ENCODE results near the gene PTPN3. TPM values are rescaled to one million over a fixed set of nuclear protein-coding genes. Genes with fewer than 3 reads are reported as not detected.
"Not testable (repeated sequence)": the region's sequence is repeated elsewhere in the genome, so short reads cannot be mapped to it uniquely, and the experiment has no call there.

PTPN3 gene, protein sequence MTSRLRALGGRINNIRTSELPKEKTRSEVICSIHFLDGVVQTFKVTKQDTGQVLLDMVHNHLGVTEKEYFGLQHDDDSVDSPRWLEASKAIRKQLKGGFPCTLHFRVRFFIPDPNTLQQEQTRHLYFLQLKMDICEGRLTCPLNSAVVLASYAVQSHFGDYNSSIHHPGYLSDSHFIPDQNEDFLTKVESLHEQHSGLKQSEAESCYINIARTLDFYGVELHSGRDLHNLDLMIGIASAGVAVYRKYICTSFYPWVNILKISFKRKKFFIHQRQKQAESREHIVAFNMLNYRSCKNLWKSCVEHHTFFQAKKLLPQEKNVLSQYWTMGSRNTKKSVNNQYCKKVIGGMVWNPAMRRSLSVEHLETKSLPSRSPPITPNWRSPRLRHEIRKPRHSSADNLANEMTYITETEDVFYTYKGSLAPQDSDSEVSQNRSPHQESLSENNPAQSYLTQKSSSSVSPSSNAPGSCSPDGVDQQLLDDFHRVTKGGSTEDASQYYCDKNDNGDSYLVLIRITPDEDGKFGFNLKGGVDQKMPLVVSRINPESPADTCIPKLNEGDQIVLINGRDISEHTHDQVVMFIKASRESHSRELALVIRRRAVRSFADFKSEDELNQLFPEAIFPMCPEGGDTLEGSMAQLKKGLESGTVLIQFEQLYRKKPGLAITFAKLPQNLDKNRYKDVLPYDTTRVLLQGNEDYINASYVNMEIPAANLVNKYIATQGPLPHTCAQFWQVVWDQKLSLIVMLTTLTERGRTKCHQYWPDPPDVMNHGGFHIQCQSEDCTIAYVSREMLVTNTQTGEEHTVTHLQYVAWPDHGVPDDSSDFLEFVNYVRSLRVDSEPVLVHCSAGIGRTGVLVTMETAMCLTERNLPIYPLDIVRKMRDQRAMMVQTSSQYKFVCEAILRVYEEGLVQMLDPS
- 9.8 and 11.3 TPM in 2 replicates for total RNA-seq (2014; rRNA removed; shearing (Covaris generic))

DNA sequence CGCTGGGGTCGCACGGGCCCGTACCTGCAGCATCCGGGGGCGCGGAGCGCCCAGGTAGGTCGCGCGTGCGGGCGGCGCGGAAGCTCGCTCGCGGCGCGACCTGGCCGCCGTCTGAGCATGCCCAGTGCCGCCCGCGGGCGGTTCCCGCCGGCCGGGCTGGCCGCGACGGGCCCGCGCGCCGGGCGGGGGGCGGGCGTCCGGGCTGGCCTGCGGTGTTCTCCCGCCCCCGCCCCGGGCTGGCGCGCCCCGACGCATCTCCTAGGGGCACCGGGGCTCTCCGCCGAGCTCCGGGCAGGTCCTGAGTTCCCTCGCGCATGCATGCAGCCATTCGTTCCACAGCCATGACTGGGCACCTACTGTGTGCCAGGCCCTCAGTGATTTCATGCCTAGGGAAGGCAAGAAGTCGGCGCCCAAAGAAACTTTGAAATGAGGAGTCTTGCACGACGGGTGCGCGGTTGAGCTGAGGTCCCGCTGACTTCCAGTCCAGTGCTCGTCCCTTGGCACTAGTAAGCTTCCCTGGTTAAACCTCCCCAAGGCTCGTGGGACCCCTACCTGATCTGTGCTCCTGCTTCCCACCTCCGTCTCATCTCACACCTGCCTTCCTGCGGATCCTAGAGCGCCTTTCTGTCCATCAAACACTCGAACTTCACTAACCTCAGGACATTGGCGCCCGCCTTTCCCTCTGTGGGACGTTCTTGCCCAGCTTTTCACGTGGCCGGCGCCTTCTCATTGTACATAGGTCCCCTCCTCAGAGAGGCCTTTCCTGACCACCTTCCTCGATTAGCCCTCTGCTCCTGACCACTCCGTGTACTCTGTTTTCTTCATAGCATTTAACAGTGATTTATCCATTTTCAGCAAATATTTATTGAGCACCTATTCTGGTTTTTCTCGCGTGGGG is at the start of gene PTPN3:
TSS of gene PTPN3 (minus strand) at position 113 of the 898 bp plus-strand sequence. CDS start 34,873 bp downstream, outside the sequence.
- DNase-seq (ENCODE audit: low spot score), result no peak

DNA sequence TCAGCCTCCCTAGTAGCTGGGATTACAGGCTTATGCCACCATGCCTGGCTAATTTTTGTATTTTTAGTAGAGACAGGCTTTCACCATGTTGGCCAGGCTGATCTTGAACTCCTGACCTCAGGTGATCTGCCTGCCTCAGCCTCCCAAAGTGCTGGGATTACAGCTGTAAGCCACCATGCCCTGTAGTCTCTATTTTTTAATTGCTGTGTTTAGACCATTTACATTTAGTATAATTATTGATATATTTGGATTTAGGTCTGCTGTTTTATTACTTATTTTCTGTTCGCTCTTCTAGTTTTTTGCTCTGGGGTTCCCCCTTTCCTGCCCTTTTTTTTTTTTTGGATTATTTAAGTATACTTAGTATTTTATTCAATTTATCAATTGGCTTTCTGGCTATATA is 46.8 kb upstream of the PTPN3 start:
- DNase-seq (ENCODE audit: low spot score), result not testable (repeated sequence)

DNA sequence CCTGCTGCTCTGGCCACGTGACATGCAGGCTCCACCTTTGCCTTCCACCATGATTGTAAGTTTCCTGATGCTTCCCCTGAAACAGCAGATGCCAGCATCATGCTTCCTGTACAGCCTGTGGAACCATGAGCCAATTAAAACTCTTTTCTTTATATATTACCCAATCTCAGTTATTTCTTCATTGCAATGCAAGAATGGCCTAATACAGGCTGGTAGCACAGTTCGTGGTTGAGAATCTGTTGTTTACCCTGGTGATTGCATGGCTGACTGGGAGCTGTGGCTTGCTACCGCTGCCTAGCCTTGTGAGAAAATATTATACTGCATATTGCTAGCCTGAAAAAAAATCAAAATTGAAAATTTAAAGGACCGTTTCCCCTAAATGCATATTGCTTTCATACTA is 44.8 kb upstream of the PTPN3 start:
- no peak for DNase-seq (ENCODE audit: low spot score)

DNA sequence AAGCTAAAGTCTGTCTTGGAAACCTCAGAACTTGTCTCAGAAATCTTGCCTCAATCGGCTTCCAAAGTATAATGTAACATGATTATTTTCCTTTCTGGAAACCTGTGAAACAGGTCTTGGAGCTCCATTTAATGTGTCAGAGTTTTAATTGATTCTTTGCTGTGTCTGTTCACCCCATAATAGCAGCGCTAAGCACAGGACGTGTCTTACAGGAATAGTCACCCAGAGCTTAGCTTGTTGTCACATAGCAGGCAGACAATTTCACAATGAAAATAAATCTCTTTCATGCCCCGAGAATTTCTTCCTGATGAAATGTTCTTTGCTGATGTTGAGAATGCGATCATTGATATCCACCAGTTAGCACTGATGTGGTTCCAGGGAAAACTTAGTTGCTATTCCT is 40.2 kb upstream of the PTPN3 start:
- no peak for DNase-seq (ENCODE audit: low spot score)

DNA sequence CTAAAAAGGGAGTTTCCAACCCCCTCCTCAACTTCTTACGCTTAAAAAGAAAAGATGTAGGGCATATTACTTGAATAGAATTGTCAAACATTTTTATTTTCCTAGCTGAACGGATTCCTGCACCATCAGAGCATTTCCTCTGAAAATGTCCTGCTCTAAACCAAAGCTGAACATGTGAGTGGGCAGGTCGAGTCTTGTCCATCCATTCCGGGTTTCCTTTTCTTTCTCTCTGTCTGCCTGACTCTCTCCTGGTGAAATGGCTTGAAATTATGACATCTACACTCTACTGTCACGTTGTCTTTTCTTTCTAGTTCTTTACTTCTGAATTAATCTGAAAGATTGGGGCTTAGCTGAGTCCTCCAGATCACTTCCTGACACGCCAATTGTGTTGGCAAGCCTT is 39.2 kb upstream of the PTPN3 start:
- no peak for DNase-seq (ENCODE audit: low spot score)

DNA sequence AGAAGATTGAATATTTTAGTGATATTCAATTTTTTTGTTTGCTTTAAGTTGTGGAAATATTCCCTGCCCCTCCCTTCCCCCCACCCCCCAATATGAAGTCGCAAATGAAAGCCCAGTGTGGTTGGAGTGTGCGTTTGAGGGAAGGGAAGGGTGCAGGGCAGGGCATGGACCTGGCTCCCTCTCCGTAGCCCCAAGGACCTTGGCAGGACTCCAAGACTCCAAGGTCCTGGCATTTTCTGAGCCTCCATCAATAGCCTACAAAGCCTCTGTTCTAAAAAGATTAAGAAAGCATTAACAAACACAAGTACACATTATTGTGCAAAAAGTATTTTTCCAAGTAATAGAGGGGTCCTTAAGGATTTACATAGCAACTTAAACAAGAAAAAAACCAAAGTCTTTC is 38.8 kb upstream of the PTPN3 start:
- no peak for DNase-seq (ENCODE audit: low spot score)

DNA sequence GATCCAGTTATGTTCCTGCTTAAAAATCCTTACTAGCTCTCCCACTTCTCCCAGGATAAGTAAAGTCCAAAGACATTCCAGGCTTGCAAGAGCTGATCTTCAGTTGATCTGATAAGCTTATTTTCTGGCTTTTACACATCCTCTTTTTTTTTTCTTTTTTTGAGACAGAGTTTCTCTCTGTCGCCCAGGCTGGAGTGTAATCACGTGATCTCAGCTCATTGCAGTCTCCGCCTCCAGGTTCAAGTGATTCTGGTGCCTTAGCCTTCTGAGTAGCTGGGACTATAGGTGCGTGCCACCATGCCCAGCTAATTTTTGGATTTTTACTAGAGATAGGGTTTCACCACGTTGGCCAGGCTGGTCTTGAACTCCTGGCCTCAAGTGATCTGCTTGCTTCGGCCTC is 37.3 kb upstream of the PTPN3 start:
- DNase-seq (ENCODE audit: low spot score), result no peak

DNA sequence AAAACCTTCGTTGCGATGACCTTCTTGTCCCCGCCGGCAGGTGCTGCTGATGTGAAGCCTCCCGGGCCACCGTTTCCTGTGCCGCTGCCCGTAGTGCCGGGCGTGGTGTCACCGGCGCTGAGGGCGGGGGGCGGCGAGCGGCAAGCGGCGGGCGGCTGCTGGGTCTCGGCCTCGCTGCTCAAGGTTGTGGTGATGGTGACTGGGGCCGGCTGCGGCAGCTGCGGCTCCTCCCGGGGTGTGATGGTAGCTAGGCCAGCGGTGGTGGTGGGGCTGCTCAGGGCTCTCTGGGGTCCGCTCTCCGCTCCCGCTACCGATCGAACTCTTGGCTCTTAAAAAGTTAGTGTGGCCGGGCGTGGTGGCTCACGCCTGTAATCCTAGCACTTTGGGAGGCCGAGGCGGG is 36.0 kb upstream of the PTPN3 start:
- no peak for DNase-seq (ENCODE audit: low spot score)

DNA sequence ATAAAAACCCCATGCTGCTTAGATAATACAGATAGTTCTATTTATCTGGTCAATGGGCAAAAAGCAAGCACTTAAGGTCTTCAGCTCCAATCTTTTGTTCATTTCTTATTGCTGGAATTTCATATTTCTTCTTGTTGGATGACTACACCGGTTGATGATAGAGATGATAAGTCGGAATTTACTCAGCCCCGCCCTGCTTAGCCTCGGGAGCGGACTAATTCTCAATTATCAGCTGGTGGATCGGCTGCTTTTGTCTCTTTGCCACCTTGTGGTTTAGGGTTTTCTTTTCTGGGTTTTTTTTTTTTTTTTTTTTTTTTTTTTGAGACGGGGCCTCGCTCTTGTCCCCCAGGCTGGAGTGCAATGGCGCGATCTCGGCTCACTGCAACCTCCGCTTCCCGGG is 34.5 kb upstream of the PTPN3 start:
- not testable (repeated sequence) for DNase-seq (ENCODE audit: low spot score)

DNA sequence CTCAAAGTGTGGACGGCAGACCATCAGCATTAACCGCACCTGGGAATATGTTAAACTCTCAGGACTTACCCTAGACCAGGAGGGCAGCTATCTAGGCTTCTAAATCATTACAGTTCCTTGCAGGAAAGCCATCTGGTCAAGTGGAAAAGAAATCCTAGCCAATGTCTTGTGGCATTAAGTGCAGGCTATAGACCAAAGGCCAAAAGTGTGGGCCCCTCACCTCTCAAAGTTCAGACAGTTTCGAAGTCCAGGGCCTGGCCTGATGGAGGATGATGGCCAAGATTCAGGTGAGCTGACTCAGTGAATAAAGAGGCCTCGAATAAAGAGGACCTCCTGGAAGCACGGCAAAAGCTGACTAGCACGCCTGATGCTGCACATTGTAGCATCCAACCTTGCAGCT is 24.0 kb upstream of the PTPN3 start:
- DNase-seq (ENCODE audit: low spot score), result no peak

DNA sequence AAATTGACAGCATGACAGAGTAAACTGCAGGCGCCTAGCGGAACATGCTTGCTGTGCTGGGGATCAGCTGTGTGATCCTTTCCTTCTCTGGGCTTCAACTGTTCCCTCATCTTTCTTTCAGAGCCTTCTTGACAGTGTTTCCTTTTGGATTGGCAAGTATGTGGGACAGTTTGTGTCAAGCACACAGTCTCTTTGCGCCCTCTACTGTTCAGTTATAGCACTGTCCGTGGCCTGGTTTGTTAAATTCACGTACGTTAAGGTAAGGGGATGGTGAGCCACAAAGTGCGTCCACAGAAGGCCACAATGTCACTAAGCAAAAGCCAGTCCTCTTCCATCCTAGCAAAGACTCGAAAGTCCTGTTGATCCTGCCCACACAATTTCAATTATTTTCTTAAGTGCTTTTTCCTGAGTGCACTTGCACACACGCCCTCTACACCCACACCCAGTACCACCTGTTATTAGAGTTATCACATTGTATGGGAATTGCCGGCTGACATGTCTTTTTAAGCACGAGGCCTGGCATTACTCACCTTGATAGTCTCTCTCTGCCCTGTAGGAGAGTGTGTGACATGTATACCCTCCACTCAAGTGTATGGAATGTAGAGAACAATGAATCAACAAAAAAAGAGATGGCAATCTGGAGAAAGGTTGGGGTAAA is 22.5 kb upstream of the PTPN3 start:
- peak; percentile 87 for DNase-seq (ENCODE audit: low spot score)

DNA sequence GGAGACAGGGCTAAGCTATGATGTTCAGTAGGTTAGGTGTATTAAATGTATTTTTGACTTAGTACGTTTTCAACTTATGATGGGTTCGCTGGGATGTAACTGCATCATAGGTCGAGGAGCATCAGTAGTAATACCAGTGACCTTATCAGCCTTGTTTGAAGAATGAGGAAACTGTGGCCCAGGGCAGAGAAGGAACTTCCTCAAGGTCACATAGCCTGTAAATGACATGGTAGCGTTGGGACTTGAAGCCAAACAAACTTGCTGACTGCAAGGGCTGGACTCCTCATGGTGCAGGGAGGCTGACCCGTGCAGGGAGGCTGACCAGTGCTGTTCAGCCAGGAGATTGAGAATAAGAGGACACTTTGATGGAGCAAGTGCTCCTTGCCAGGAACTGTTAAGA is 21.3 kb upstream of the PTPN3 start:
- DNase-seq (ENCODE audit: low spot score), result peak; percentile 9

DNA sequence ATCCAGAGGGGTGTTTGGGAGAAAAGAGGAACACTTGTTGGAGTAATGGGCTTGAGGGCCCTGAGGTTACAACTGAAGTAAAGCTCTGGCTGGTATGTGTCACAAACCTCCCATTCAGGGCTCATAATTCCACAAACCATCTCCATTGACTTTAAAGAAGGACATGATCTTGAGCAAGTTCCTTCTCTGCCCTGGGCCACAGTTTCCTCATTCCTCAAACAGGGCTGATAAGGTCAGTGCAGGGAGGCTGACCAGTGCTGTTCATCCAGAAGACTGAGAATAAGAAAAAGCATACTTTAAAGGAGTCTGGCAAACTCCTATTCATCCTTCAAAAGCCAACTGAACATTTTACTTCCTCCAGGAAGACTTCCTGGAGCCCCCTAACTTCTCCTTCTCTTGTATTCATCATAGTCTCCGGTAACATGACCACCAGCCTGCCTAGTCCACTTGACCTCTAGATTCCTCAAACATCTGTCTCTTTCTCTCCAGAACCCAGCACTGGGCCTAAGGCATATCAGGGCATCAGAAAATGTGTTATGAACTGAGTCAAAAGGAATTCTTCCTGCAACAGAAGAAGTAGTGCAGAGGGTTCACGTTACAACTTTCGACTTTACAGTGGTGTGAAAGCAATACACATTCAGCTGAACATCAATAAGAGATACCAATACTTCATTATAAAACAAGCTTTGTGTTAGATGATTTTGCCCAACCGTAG is 20.7 kb upstream of the PTPN3 start:
- DNase-seq (ENCODE audit: low spot score), result no peak

DNA sequence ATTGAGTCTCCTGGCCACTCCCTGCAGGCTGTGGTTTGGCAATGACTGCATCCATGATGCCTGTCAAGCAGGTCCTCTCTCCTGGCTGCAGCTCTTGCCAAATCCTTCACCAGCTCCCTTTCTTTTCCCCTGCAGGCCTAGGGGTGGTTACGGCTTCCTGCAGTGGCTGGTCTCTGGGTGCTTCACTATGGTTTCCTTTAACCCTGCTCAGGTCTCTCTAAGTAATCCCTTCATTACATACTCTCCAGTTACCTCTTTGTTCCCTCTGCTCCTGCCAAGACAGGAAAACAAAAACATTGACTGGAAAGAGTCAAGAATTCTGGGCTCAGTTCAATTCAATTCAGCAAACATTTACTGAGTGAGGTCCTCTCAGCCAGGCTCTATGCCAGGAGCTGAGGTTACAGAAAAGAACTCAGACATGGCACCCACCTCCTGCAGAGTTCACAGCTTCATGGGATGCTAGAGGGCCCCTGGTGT is 19.8 kb upstream of the PTPN3 start:
- DNase-seq (ENCODE audit: low spot score), result no peak

DNA sequence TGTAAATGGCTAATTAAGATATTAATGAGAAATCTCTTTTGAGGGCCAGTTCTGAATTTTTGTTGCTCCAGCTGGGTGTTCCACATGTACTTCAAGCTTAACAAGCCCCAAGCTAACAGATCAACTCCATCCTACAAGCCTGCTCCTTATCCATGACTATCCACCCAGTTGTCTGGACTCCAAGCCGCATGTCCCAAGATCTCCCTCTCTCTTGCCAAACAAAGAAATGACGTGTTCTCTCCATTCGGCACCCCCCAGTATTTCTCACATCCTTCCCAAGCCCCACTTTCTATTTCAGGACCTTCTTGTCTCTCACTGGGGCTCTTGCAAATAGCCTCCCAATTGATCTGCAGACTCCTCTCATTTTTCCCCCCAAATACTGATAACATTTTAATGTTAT is 15.8 kb upstream of the PTPN3 start:
- DNase-seq (ENCODE audit: low spot score), result no peak

DNA sequence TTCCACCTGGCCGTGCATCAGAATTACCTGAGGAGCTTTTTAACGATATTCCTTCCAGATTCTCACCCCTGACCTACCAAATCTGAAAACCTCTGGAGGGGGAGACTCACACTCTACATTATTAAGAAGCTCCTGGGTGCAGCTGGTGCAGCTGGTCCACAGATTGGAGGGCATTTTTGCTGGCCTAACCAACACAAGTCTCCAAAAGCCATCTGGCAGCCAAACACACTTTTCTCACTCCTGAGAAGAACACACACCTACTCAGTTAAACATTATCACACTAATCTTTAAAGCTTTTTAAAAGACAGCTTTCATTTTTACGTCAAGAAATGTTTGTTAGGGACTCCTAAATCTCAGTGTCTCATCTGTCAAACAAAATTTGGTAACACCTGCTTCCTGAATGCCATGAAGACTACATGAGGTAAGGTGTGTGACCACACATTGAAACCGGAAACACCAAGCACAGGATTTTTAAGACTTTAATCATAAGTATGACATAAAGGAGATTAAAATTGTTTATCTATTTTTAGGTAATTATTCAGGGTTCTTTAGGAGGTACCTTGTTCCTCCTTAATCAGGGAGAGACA is 14.2 kb upstream of the PTPN3 start:
- DNase-seq (ENCODE audit: low spot score), result no peak

DNA sequence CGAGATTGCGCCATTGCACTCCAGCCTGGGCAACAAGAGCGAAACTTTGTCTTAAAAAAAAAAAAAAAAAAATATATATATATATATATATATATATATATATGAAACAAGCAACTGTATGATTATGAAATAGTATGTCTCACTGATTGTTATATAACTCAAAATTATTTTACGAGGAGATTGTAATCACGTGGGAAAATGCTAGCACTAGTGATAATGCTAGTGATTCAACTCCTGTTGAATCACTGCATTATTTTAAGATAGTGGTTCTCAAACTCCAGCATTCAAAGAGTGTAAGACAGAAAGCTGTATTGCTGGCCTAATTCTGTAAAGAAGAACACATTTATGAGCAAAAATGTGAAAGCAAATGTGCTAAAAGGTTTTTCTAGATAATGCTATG is 12.4 kb upstream of the PTPN3 start:
- no peak for DNase-seq (ENCODE audit: low spot score)

DNA sequence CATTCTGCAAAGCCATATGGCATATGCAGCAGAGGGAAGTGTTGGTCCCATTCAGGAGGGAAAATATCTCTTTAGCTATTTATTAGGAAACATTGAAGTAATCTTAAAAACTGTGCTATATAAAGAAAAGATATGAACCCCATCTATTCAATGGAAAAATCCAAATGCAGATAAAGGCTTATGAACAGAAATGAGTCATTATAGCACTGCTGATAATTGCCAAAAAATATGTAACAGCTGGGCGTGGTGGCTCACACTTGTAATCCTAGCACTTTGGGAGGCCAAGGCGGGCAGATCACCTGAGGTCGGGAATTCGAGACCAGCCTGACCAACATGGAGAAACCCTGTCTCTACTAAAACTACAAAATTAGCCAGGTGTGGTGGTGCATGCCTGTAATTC is 11.9 kb upstream of the PTPN3 start:
- DNase-seq (ENCODE audit: low spot score), result not testable (repeated sequence)

DNA sequence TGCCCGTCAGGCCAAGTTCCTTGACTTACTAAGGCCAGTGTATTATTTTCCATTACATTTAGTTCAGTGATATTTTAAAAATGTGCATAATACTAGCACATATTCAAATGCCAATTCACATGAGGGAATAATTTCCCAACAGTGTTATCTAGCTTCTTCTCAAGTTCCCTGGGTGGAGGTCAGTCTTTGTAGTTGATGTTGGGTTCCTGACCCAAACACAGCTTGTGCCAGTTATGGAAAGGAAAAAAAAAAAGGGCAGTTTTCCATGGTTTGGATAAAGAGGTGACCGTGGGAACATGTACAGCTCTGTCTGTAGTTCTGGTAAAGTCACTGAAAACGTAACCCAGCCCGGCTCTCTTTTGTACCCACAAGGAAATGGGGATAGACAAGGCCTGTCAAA is 11.5 kb upstream of the PTPN3 start:
- no peak for DNase-seq (ENCODE audit: low spot score)

DNA sequence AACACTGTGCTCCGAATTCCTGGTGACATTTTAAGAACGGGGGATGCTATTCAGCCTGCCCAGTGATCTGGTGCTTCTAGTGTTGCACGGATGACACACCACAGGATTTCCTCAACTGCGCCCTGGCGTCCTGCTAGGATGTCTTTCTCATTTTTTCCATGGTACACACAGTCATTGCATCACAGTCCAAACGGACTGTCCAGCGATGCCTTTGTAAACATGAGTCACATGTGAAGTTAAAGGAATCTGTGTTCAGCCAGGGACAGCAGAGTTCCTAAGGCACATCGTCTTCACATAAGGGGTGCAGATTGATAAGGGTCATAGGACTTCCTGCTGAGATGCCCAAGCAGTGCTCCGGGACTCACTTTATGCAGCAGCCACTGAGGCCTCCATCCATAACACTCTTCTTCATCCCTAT is 9.3 kb upstream of the PTPN3 start:
- peak; percentile 7 for DNase-seq (ENCODE audit: low spot score)
